GM18511 (cell line): ENCODE measurements around the gene AWAT1.
A peak's percentile ranks its signal among the peaks of the same experiment; 100 is the strongest.
"Not testable (repeated sequence)": the region's sequence is repeated elsewhere in the genome, so short reads cannot be mapped to it uniquely, and the experiment has no call there.

Experiments
- ATAC-seq: cut with Tn5 transposase; IDR thresholded peaks from one replicate; pipeline ENCODE4 v1.9.1; 2021; ENCODE audit warnings: mild to moderate bottlenecking, moderate library complexity; ENCODE audit not compliant: unreplicated experiment

AWAT1 gene

DNA sequence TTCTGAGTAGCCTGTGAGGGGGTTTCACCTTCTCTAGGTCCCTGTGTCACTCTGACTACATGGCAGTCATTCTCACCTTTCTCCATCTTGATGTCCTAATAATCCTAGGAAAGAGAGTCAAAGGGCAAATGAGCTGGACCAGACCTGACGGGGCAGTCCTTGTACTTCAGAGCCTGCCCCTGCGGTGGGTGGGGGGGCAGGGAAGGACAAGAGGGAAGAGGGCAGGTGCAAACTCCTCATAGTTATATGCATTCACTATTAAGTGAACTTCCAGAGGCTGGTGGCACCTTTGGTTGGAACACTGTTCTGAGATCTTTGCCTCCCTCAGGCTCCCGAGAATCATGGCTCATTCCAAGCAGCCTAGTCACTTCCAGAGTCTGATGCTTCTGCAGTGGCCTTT is at the start of gene AWAT1:
AWAT1 (plus strand) TSS at position 301 of the 400 bp plus-strand sequence; CDS start at position 342, 41 bp downstream.
- ATAC-seq = no peak

DNA sequence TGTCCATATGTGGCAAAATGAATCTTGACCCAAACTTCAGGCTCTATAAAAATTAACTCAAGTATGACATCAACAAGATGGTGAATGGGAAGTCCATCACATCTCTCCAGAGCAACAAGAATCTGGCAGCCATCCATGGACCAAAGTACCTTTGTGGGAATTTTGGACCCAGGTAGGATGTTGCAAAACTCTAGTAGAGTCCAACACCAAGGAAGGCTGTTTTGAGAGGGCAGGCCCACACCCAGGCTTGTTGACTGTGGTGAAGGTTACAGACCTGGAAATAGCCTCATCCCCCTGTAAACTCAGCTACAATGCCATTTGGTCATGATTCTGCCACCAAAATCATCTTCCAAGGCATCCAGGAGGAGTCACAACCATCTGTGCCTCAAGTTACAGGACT is 44.2 kb upstream of the AWAT1 start:
- no peak for ATAC-seq

DNA sequence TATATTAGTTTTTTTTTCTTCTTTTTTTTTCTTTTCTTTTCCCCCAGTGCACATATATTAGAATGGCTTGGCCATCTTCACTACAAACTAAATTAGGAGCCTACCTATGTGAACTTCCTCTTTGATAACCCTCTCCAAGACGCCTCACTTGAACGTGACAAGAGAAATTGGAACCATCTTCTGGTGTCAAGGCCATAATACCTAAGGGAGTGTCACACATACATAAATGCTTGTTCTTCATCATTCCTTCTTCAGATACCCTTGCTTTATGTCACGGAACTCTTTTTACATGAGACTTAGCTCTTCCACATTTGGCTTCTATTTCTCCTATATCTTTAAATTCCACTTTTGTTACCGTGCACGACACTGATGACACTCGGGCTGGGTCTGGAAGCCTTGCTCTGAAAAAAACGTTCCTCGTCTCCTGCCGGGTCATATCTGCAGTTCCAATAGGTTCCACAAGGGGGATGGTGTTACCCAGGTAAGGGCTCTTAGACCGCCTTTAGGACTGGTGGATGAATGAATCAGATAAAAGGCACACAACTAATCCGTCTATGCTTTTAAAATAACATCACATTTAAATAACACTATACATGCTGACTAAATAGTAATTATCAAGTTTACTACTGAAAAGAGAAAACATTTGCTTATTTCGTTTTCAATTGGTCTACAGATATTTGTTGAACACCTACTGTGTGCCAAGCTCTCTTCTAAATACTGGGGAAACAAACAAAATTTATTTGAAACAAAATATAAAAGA is 37.3 kb upstream of the AWAT1 start:
- ATAC-seq = peak; percentile 92

DNA sequence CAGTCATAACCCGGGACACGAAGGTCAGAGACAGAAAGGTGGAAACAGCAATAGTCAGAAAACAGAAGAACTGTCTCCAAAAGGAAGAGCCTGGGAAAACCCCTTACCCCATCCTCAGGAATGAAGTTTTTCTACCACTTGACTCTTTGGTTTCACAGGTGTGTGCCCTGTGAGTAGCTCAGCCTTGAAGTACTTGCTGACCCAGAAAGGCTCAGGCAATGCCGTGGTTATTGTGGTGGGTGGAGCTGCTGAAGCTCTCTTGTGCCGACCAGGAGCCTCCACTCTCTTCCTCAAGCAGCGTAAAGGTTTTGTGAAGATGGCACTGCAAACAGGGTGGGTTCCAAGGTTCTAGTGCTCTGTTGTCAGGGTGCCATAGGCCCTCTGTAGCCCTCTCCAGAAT is 32.7 kb upstream of the AWAT1 start:
- no peak for ATAC-seq

DNA sequence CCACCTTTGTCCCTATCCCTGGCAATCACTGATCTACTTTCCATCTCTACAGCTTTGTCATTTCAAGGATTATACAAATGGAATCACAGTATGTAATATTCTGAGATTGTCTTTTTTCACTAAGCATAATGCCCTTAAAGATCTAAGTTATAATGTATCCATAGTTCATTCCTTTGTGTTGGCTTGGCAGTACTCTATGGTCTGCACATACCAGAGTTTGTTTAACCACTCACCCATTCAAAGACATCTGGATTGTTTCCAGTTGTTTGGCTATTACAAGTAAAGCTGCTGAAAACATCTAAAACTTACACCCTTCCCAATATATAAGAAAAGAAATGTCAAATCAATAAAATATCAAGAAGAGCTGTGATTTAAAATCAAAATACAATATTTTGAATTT is 26.0 kb upstream of the AWAT1 start:
- no peak for ATAC-seq

DNA sequence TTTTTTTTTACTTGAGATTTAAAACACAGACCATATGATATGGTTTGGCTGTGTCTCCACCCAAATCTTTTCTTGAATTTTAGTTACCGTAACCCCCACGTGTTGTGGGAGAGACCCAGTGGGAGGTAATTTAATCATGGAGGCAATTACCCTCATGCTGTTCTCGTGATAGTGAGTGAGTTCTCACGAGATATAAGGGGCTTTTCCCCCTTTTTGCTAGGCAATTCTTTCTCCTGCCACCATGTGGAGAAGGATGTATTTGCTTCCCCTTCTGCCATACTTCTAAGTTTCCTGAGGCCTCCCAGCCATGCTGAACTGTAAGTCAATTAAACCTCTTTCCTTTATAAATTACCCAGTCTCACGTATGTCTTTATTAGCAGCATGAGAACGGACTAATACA is 24.9 kb upstream of the AWAT1 start:
- not testable (repeated sequence) for ATAC-seq

DNA sequence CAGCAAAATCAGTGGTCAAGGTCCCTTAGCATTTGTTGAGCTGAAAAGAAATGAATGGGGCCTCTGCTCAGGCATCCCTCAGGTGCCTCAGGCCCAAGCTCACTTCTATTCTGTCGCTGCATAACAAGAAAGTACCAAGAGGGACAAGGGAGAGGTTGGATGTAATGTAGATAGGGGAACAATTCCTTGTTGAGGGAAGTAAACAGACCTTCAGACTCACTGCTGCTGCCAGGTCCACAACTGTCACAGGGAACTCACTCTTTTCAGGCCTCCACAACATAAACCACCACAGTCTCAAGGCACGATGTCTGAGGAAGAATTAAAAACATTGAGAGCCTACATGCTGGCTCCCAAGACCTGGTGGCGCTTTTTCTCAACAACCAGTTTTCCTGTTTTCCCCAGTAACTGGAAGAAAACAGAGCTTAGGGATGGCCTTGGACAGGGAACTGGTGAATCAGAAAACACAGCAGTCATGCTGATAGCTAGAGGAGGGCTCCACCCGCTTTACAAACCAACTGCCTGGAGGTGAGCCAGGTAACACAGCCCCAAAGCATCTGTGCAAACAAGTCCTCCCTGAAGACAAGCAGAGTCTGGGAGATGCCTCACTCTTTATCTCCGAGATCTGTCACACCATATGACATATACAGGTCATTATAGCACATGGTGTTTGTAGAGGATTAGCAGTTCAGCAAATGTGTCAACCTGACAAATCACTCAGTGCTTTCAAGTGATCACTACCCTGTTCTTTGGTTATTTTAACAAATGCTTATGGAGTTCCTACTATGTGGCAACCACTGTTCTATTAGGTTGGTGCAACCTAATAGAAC is 14.3 kb upstream of the AWAT1 start:
- no peak for ATAC-seq

DNA sequence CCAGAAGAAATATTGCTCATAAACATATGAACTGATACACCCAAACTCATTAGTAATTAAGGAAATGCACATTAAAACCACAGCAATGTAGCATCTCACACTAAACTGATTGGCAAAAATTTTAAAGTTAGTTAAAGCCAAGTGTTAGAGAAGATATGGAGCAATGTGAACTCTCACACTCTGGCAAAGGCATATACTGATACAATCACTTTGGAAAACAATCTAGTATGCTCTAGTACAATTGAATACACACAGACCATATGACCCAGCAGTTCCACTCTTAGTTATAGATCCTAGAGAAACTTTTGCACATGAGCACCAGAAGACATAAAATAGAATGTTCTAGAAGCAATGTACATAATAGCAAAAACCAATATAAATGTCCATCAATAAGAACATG is 8.4 kb upstream of the AWAT1 start:
- no peak for ATAC-seq

DNA sequence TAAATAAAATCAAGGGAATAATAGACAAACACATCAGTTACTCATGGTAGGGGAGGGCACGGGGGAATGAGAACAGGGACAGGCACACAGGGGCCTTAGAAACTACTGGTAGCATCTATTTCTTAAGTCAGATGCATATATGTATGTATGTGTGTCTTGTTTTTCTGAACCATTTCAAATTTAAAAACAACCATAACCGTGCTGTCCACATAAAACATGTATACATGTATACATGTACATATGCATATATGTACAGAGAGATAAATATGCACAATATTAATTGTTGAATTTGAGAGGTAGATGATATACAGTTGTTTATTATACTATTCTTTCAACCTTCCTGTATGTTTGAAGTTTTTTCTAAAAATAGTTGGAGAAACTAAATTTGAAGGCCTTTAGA is 7.8 kb upstream of the AWAT1 start:
- ATAC-seq = no peak

DNA sequence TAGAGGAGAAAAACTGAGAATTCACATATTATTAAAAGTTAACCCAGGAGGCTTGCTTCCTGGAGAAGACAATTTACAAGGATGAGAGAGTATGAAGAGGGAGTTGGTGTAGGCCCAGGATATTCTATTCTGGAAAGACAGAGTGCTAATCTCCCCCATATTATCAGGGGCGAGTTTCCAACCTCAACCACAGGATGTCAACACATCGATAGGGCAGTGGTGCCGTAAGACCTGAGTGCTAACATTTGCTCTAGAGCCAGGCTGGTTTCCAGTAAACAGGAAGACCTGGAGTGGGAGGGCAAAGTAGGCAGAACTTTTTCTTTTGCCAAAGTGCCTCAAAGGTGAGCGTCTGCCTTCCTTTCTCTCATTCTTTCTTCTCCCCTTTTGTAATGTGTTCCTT is 2.8 kb upstream of the AWAT1 start:
- ATAC-seq = no peak

DNA sequence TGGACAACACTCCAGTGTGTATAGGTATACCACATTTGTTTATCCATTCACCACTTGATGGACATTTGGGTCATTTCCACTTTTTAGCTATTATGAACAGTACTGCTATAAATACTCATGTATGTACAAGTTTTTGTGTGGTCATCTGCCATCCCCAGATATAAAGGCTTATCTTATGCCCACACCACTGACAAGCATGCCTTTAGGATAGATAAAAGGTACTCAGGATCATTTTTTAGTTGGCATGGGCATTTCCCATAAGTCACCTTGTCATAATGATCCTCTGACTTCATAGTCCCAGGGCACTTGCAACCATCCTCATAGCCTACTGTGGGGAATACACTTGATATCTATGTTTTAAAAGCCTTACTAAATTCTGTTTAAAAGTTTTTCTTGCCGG is 6.3 kb downstream of the AWAT1 start:
- no peak for ATAC-seq

DNA sequence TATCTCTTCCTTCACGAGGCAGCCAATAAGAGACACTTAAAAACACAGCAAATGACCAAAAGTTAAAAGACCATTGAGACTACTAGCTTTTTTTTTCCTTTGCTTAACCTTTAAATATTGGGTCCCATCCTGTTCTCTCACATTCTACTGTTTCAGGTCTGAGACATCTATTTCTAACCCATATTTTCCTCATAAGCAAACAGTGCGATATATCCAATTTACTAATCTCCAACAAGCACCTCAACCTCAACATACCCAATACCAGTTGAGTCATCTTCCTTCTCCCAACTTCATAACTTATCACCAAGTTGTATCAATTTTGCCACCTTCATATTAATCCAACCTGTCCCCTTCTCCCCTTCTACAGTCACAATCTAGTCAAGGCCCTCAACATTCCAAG is 7.0 kb downstream of the AWAT1 start:
- ATAC-seq = no peak

DNA sequence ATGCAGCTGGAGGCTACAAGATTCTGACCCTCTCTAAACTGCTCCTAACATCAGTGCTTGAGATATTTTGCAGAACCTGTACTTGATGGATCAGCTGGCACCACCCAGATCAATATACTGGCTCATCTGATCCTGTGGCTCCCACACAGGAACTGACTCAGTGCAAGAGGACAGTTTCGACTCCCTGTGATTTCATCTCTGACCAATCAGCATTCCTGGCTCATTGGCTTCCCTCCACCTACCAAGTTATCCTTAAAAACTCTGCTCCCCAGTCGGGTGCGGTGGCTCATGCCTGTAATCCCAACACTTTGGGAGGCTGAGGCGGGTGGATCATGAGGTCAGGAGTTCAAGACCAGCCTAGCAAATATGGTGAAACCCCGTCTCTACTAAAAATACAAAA is 9.1 kb downstream of the AWAT1 start:
- ATAC-seq = not testable (repeated sequence)

DNA sequence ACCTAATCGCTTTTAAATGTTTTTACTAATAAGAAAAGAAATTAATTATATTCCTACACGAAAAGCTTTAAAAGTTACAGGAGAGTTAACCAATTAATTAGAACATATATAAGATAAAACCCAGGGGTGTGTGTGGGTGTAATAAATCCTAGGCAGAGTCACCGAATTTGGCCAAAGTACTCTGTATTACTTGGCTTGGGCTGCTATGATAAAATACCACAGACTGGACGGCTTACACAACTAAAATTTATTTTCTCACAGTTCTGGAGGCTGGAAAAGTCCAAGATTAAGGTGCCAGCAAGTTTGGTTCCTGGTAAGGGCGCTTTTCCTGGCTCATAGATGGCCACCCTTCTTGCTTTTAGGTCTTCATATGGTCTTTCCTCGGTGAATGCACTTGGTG is 10.4 kb downstream of the AWAT1 start:
- no peak for ATAC-seq

DNA sequence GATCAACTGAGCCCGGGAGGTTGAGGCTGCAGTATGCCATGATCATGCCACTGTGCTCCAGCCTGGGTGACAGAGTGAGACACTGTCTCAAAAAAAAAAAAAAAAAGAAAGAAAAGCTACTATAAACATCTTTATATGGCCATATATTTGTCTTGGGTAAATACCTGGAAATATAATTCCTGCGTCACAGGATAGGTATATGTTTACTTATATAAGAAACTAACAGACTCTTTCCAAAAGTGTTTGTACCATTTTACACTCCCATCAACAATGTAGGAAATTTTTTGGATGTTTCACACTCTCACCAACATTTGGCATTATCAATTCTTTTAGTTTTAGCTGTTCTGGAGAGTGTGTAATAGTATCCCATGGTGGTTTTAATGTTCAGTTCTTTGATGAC is 12.8 kb downstream of the AWAT1 start:
- ATAC-seq = no peak

DNA sequence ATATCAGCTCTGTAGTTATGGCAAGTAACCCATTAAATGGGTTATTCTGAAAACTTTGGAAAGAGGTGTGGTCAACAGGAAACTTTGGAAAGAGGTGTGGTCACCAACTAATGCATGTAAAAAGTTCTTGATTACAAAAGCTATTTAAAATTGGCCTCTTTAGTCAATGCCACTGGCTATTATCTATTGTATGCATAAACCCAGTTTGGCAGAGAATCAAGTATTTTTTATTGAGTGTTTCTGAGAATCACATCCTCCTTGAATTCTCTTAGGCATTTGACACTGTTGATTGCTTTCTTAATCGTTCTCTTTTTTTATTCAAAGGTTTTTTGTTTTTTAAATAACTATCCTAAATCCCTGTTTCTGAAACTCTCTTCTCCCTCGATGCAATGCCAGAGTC is 18.0 kb downstream of the AWAT1 start:
- no peak for ATAC-seq

DNA sequence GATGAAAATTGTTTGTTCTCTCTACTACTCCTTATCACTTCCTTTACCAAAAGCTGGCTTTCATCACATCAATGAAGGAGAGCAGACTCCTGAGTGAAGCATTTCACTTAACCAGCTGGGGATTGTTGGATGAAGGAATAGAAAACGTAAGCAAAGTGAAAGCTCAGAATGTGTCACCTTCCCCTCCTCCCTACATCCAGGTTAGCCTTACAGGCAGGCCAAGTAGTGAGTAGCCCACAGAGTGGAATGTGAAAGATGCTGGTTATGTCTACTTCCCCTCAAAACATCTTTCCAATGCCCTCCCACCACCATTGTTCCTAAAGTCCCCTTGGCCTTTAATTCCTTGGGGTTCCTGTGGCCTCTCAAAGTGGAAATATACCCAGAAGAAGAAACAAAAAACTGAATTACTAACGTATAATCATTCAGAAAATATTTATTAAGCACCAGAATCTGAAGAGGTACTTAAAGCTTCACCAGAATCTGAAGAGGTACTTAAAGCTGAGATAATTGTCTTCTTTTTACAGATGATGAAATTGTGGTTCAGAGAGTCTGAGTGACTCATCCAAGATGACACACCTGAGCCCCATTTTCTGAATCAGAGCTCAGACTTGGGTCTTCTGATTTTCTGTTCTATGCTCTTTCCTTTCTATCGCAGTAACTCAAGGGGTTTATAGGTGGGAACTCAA is 19.1 kb downstream of the AWAT1 start:
- no peak for ATAC-seq

DNA sequence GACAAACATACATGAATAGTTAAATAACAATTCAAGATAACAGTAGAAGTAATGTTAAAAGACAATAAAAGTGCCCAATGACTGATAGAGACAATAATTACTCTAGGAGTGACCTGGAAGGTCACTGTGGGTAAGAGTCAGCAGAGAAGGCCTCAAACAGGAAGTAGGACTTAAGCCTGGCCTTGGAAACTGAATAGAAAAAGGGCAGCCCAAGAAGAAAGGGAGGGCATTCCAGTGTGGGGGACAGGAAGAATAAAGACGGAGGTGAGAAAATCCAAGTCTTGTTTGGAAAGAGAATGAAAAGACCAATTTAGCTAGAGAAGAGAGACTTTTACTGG is 19.6 kb downstream of the AWAT1 start:
- ATAC-seq = no peak

DNA sequence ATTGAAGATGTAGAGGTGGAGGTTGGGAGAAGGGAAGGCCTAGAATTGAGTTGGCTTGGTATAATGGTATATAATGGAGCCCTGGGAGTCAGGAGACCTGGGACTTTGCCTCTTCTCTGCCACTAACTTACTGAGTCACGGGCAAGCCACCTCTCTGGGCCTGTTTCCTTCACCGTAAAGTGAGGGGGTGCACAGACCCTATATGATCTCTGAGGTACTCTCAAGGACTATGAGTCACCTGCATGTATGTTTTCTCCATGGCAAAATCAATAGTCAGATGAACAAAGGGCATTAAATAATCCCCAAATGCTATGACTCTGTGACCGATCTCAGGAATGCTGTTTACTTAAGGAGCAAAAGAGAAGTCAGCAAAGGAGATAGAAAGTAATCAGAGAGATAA is 20.5 kb downstream of the AWAT1 start:
- no peak for ATAC-seq

DNA sequence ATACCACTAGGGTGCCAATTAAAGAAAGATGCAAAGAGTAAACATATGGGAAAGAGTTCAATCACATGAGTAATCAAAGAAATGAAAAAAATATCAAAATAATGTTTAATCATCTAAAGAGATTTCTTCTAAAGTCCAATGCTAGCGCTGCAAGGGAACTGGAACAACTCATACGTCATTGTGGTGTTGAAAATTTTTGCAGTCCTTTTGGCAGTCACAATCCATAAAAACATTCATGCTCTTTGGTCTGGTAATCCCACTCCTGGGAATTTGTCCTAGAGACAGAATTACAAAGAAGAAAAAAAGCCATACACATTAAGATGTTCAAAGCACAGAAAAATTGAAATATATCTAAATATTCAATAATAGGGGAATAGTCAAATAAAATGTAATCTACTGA is 21.0 kb downstream of the AWAT1 start:
- ATAC-seq = no peak

DNA sequence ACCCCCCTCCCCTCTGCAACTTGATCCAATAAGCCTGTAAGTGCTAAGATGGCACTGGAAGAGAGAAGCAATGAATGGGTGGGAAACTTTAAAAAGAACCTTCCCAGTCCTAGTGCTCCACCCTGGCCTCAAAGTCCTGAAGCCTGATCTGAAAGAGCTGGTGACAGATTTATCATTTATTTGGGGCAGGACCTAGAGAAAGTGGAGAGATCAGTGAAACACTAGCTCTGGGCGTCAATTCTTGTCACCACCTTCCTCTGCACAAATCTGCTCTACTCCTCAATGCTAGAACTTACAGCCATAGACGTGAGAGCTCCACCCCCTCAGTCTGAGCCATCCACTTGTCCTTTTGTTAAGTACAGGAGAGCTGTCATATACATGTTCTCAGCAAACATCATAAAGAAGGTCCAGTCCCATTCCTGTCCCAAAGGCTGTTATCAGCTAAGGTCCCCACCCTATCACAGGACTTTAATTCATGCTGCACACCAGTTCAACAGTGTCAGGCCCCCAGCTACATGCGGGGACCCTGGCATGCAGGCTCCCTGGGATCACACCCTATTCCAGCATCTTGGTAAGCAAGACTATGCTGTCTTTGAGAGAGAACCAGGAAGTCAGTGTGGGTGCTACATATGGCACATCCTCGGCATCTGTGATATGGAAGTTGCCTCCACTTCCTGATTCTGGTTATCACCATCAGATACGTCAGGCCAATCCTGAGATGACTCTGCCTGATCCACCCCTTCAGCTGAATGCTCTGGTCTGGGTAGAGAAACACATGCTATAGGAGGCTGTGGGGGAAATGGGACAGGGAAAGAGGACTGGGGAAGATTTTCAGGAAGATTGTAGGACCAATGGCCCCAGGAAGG is 23.2 kb downstream of the AWAT1 start:
- no peak for ATAC-seq
